Adipocyte (in vitro differentiated cells): ENCODE data around the gene FRMD4A.
A peak's percentile ranks its signal among the peaks of the same experiment; 100 is the strongest.
"Not testable (repeated sequence)": the region's sequence is repeated elsewhere in the genome, so short reads cannot be mapped to it uniquely, and the experiment has no call there.

ENCODE experiments used
- DNase-seq: peaks from one replicate; pipeline ENCODE4 v3.0.0-alpha.2; 2015; ENCODE audit warnings: low read depth
- H3K27me3 ChIP-seq: replicated peaks from 2 replicates; pipeline ENCODE4 v1.7.0; 2013; ENCODE audit warnings: mild to moderate bottlenecking, low read length, moderate library complexity; ENCODE audit not compliant: control insufficient read depth, insufficient read depth
- H3K36me3 ChIP-seq: 2 replicates; pipeline ENCODE4 v1.7.0; 2013; ENCODE audit warnings: low read length, mild to moderate bottlenecking, moderate library complexity; ENCODE audit not compliant: control insufficient read depth, insufficient read depth, severe bottlenecking
- H3K4me1 ChIP-seq: 2 replicates; pipeline ENCODE4 v1.7.0; 2013; ENCODE audit warnings: mild to moderate bottlenecking, low read length, moderate library complexity; ENCODE audit not compliant: control insufficient read depth, insufficient read depth
- H3K4me3 ChIP-seq: 2 replicates; pipeline ENCODE4 v1.7.0; 2013; ENCODE audit warnings: mild to moderate bottlenecking, low read length, moderate library complexity
- H3K9ac ChIP-seq: 2 replicates; pipeline ENCODE4 v1.7.0; 2013; ENCODE audit warnings: mild to moderate bottlenecking, low read length, moderate library complexity
- H3K9me3 ChIP-seq: 2 replicates; pipeline ENCODE4 v1.7.0; 2013; ENCODE audit warnings: mild to moderate bottlenecking, low read length, moderate library complexity; ENCODE audit not compliant: control insufficient read depth

Gene FRMD4A

GRCh38 chr10:13970236-13970956, 360.3 kb downstream of the FRMD4A start:
- Histone ChIP-seq H3K27me3 (no peaks in the 10 kb centered on the region), H3K36me3 (no peaks in the 10 kb centered on the region)
- DNase-seq: no peak

GRCh38 chr10:13969792-13970140, 361.0 kb downstream of the FRMD4A start:
- Histone ChIP-seq H3K9ac (no peak overlapping the region), H3K27me3 (no peaks in the 10 kb centered on the region), H3K4me1 (peaks cover 8% of the 10 kb centered on the region), H3K4me3 (no peak overlapping the region), H3K36me3 (no peaks in the 10 kb centered on the region), H3K9me3 (no peaks in the 10 kb centered on the region)
- DNase-seq: no peak

More at GRCh38 chr10:13970236-13970956, 360.3 kb downstream of the FRMD4A start:
- H3K9ac ChIP-seq: no peak overlapping the region
- no peak overlapping the region for H3K4me3 ChIP-seq
- H3K9me3 ChIP-seq: no peaks in the 10 kb centered on the region
- peaks cover 8% of the 10 kb centered on the region for H3K4me1 ChIP-seq

GRCh38 chr10:13969118-13969791, 361.5 kb downstream of the FRMD4A start:
- H3K36me3 ChIP-seq: no peaks in the 10 kb centered on the region
- no peak overlapping the region for H3K4me3 ChIP-seq
- DNase-seq: no peak
- no peaks in the 10 kb centered on the region for H3K27me3 ChIP-seq
- no peak overlapping the region for H3K9ac ChIP-seq
- peaks cover 8% of the 10 kb centered on the region for H3K4me1 ChIP-seq
- no peaks in the 10 kb centered on the region for H3K9me3 ChIP-seq

- no peak for DNase-seq
- no peaks in the 10 kb centered on the region for H3K9me3 ChIP-seq
- H3K36me3 ChIP-seq: no peaks in the 10 kb centered on the region
- peaks cover 10% of the 10 kb centered on the region for H3K4me1 ChIP-seq
- H3K4me3 ChIP-seq: no peak overlapping the region
- H3K9ac ChIP-seq: no peak overlapping the region
- H3K27me3 ChIP-seq: no peaks in the 10 kb centered on the region
Observed at GRCh38 chr10:13961853-13962252, 368.9 kb downstream of the FRMD4A start.

DNA sequence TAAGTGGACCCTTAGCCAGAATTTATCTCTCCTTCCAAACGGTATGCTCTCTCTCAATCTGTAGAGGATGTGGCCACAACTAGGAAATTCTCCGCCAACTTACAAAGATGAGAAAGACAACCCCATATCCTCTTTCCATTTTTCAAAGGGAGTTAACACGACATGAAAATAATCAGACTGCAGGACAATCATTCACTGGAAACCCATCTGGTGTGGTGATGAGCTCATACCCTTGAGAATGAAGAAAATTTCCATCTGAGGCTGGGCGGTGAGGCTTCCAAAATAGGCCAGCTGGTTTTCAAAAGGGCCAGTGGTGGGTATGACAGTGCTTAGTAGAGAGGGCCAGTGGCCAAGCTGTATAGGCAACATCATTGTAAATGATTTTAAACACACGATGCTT, 369.6 kb downstream of the FRMD4A start:
- H3K4me1 ChIP-seq: peaks cover 15% of the 10 kb centered on the region
- H3K9me3 ChIP-seq: no peaks in the 10 kb centered on the region
- no peaks in the 10 kb centered on the region for H3K27me3 ChIP-seq
- peak; percentile 85 for DNase-seq
- no peaks in the 10 kb centered on the region for H3K36me3 ChIP-seq
- H3K4me3 ChIP-seq: no peak overlapping the region
- H3K9ac ChIP-seq: no peak overlapping the region

DNA sequence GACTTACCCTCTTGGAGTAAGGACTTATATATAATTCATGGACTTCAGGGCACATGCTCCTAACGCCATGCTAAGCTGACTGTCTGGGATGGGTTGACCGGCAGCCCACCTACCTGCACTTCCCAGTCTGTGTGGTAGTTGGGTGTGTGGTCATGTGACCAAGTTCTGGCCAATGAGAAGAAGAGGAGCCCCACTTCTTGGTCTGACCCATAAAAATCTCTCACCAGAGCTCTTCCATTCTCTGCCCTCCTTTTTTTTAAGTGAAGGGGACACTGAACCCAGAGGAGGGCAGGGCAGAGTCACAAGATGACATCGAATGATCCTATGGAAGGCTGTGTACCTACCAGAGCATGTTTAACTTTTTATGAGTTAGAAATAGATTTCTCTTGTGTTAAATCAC, 370.1 kb downstream of the FRMD4A start:
- no peak for DNase-seq
- Histone ChIP-seq H3K4me3 (no peak overlapping the region), H3K9me3 (no peaks in the 10 kb centered on the region), H3K36me3 (no peaks in the 10 kb centered on the region), H3K4me1 (peaks cover 15% of the 10 kb centered on the region), H3K27me3 (no peaks in the 10 kb centered on the region), H3K9ac (no peak overlapping the region)

DNA sequence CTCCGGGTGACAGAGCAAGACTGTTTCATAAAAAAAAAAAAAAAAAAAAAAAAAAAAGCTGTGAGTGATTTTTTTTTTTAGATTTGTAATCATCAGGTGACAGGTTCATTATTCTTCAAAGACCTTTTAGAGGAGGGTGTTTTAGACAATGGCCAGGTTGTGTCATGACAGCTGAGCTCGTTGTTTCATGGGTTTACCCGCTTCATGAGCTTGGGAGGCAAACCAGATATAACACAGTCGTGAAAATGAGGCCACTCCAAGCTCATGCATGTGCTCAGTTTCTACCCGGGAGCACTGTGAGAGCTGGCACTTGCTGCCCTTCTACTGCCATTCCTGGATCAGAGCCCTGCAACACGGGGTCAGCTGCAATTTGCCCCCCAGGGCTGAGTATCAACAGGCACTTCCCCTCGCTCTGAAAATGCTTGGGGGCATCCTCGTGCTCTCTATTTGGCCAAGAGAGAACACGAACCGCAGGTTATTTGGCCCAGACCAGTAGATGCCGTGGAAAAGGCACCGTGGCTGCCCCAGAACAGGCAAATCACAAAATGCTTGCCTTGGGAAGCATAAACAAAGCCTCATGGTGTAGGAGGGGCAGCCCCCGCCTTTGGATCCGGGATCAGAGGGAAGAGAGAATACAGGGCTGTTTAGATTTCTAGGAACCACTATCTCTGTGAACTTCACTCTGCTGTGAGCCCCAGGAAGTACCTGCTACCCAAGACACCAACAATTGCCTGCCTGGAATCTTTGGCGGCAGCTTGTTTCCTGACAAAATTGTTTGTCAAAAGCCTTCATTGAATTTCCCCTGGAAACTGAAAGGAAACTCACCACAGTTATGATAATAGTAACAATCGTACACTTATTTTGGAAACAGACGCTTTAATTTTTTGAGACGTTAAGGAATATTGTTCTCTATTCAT, 371.0 kb downstream of the FRMD4A start:
- Histone ChIP-seq H3K36me3 (no peaks in the 10 kb centered on the region), H3K27me3 (no peaks in the 10 kb centered on the region), H3K9me3 (no peaks in the 10 kb centered on the region), H3K4me3 (no peak overlapping the region), H3K9ac (no peak overlapping the region), H3K4me1 (peaks cover 15% of the 10 kb centered on the region)
- DNase-seq: no peak

DNA sequence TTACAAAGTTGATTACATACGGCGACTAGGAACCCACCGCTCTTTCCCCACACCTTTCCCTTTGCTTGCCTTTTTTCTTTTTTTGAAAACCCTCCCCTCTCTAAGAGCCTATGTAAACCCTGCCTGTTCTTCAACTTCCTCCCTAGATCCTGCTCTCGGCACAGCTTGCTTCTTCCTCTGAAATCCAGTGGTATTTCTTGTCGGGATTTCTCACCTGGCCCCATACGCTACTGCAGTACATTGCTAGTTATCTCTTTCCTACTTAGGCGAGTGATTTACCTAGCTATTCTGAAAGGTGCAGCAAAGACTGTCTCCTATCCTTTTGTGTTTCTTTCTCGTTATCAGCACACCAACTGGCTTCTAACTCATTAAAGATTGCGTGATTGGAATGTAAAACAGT, 372.9 kb downstream of the FRMD4A start:
- DNase-seq: no peak
- Histone ChIP-seq H3K9ac (peak overlapping the region; percentile 78), H3K36me3 (no peaks in the 10 kb centered on the region), H3K4me3 (no peak overlapping the region), H3K27me3 (no peaks in the 10 kb centered on the region), H3K9me3 (no peaks in the 10 kb centered on the region), H3K4me1 (peaks cover 15% of the 10 kb centered on the region)

DNA sequence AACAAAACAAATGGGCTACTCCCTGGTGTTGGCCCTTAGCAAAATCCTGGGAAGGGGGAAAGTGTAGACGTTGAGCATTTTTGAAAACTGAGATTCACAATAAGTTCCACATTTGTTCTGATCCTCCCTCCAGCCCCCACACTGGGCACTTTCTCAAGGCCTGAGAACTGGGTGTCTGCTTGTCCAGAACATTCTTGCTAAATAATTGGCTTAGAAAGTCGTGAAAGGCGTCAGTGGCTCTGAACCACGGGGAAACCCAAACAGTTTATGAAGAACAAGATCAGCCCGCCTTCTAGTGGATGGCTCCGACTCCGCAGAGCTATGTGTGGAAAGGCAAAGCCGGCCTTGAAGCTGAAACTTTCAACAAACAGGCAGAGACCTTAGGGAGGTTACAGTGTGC, 373.9 kb downstream of the FRMD4A start:
- H3K27me3 ChIP-seq: no peaks in the 10 kb centered on the region
- no peak for DNase-seq
- H3K9ac ChIP-seq: peak overlapping the region; percentile 78
- H3K4me1 ChIP-seq: peaks cover 15% of the 10 kb centered on the region
- no peaks in the 10 kb centered on the region for H3K36me3 ChIP-seq
- H3K4me3 ChIP-seq: peak overlapping the region; percentile 53
- no peaks in the 10 kb centered on the region for H3K9me3 ChIP-seq

- no peak overlapping the region for H3K9ac ChIP-seq
- no peaks in the 10 kb centered on the region for H3K27me3 ChIP-seq
- H3K4me1 ChIP-seq: peaks cover 9% of the 10 kb centered on the region
- H3K36me3 ChIP-seq: no peaks in the 10 kb centered on the region
- H3K4me3 ChIP-seq: no peak overlapping the region
- no peak for DNase-seq
- H3K9me3 ChIP-seq: no peaks in the 10 kb centered on the region
Observed at GRCh38 chr10:13955409-13956068, 375.2 kb downstream of the FRMD4A start.

DNA sequence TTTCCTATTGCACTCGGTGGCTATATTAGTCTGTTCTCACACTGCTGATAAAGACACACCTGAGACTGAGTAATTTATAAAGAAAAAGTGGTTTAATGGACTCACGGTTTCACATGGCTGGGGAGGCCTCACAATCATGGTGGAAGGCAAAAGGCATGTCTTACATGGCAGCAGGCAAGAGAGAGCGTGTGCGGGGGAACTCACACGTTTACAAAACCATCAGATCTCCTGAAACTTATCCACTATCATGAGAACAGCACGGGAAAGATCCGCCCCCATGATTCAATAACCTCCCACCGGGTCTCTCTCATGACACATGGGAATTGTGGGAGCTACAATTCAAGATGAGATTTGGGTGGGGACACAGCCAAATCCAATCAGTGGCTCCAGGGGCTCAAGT, 376.5 kb downstream of the FRMD4A start:
- H3K4me1 ChIP-seq: peaks cover 20% of the 10 kb centered on the region
- not testable (repeated sequence) for H3K9me3 ChIP-seq, H3K36me3 ChIP-seq, H3K4me3 ChIP-seq, H3K27me3 ChIP-seq, DNase-seq, H3K9ac ChIP-seq
